HCT116 (cell line): ENCODE results near the gene CC2D1A. TPM values are rescaled to one million over a fixed set of nuclear protein-coding genes. Genes with fewer than 3 reads are reported as not detected.

Source experiments
- ATAC-seq: fragments of 200-7000 bp; cut with Tn5 transposase; 2 replicates; pipeline ENCODE4 v1.9.1; 2020; ENCODE audit warnings: mild to moderate bottlenecking, moderate library complexity
- BruUV-seq: library from RNA; stranded (reverse); fragments of 400-500 nt; replicated peaks from 2 replicates; lab custom pipeline; 2021; lab: Mats Ljungman, UMichigan
- CTCF ChIA-PET: fragments of 300-600 bp; sonication (Branson Sonifier 250); formaldehyde crosslinking; loops from one replicate; lab custom pipeline; 2021; ENCODE audit warnings: antibody characterized with exemption; lab: Charles Lee
- POLR2A ChIA-PET: fragments of 300-600, 350-600 bp; sonication (Branson Sonifier 250); formaldehyde crosslinking; loops from one replicate; lab custom pipeline; 2021; ENCODE audit warnings: antibody characterized with exemption; lab: Charles Lee
- RAD21 ChIA-PET, 2 experiments: fragments of 300-600 bp; sonication (Branson Sonifier 250); formaldehyde crosslinking; loops; one replicate each; lab custom pipeline; 2023; ENCODE audit warnings: low total read pairs in 2 of 2; ENCODE audit not compliant: uncharacterized antibody in 2 of 2, unreplicated experiment in 2 of 2, low non-redundant PET in 1 of 2; lab: Charles Lee
- DNase-seq: peaks from one replicate; pipeline ENCODE4 v3.0.0-alpha.2; 2010; ENCODE audit warnings: low read depth, low spot score
- H2AFZ ChIP-seq: fragments of 200-600 bp; shearing (Covaris generic), sonication (generic); 2 replicates; pipeline ENCODE4 v1.6.1; 2017; ENCODE audit warnings: low read depth, mixed run types, mixed read lengths, antibody characterized with exemption, low read length; ENCODE audit not compliant: poor library complexity, severe bottlenecking
- H3K27ac ChIP-seq: 2 replicates; pipeline ENCODE4 v1.5.1; 2012; ENCODE audit warnings: low read depth, low read length
- H3K27me3 ChIP-seq: fragments of 200-600 bp; sonication (generic); 2 replicates; pipeline ENCODE4 v1.6.1; 2016; ENCODE audit warnings: mixed run types, low read length, mixed read lengths; ENCODE audit not compliant: insufficient read depth
- H3K36me3 ChIP-seq, 2 experiments: fragments of 200-500 bp in 1 of 2; fragments of 200-600 bp in 1 of 2; sonication (Bioruptor generic) in 1 of 2; sonication (generic) in 1 of 2; 2 replicates each; pipeline versions ENCODE4 v1.5.1 to v1.6.1; 2014 to 2016; ENCODE audit warnings: low read length in 2 of 2, inconsistent platforms in 1 of 2, mixed read lengths in 1 of 2, mixed run types in 1 of 2; ENCODE audit not compliant: insufficient read depth in 2 of 2, control insufficient read depth in 1 of 2
- H3K4me1 ChIP-seq, 2 experiments: fragments of 200-600 bp in 1 of 2; sonication (generic) in 1 of 2; 2 replicates each; pipeline versions ENCODE4 v1.5.1 to v1.6.1; 2012 to 2017; ENCODE audit warnings: low read length in 2 of 2, inconsistent platforms in 1 of 2, mild to moderate bottlenecking in 1 of 2, mixed read lengths in 1 of 2, mixed run types in 1 of 2, moderate library complexity in 1 of 2; ENCODE audit not compliant: insufficient read depth in 2 of 2, control insufficient read depth in 1 of 2
- H3K4me2 ChIP-seq: fragments of 200-600 bp; sonication (generic); 2 replicates; pipeline ENCODE4 v1.6.1; 2017; ENCODE audit warnings: mixed run types, low read length, mixed read lengths
- H3K4me3 ChIP-seq, 2 experiments: fragments of 200-600 bp in 1 of 2; sonication (generic) in 1 of 2; replicated peaks in 1 of 2; 2 replicates each; pipeline ENCODE4 v1.5.1; 2011 to 2016; ENCODE audit warnings: low read length in 2 of 2, control low read depth in 1 of 2, low read depth in 1 of 2, mild to moderate bottlenecking in 1 of 2, mixed read lengths in 1 of 2, mixed run types in 1 of 2
- H3K79me2 ChIP-seq: fragments of 200-600 bp; sonication (generic); 2 replicates; pipeline ENCODE4 v1.6.1; 2017; ENCODE audit warnings: mild to moderate bottlenecking, mixed run types, low read length, moderate library complexity, mixed read lengths; ENCODE audit not compliant: insufficient read depth
- H3K9ac ChIP-seq: fragments of 200-600 bp; sonication (generic); 2 replicates; pipeline ENCODE4 v1.6.1; 2016; ENCODE audit warnings: low read length, mixed read lengths
- H3K9me2 ChIP-seq: fragments of 200-600 bp; sonication (generic), shearing (Covaris generic); 2 replicates; pipeline ENCODE4 v1.6.1; 2017; ENCODE audit warnings: mixed run types, mild to moderate bottlenecking, moderate library complexity; ENCODE audit not compliant: insufficient read depth
- H3K9me3 ChIP-seq, 2 experiments: fragments of 200-500 bp in 1 of 2; fragments of 200-600 bp in 1 of 2; sonication (Bioruptor generic) in 1 of 2; sonication (generic) in 1 of 2; 2 replicates each; pipeline ENCODE4 v1.6.1; 2014 to 2017; ENCODE audit warnings: low read length in 2 of 2, mixed read lengths in 2 of 2, inconsistent platforms in 1 of 2, low read depth in 1 of 2, mild to moderate bottlenecking in 1 of 2, mixed run types in 1 of 2, moderate library complexity in 1 of 2; ENCODE audit not compliant: control insufficient read depth in 1 of 2, insufficient read depth in 1 of 2
- H4K20me1 ChIP-seq: fragments of 200-600 bp; sonication (generic), shearing (Covaris generic); 2 replicates; pipeline ENCODE4 v1.6.1; 2017; ENCODE audit warnings: mixed run types, mild to moderate bottlenecking, moderate library complexity; ENCODE audit not compliant: insufficient read depth
- EZH2 ChIP-seq: fragments of 200-600 bp; sonication (generic); IDR thresholded peaks from 2 replicates; pipeline ENCODE4 v1.6.1; 2017; ENCODE audit warnings: antibody characterized with exemption, mixed run types
- FOSL1 ChIP-seq: IDR thresholded peaks from 2 replicates; pipeline ENCODE4 v1.6.1; 2012; ENCODE audit warnings: low read depth
- JUND ChIP-seq: IDR thresholded peaks from 2 replicates; pipeline ENCODE4 v1.6.1; 2012
- POLR2AphosphoS5 ChIP-seq: IDR thresholded peaks from 2 replicates; pipeline ENCODE4 v1.6.1; 2011; ENCODE audit warnings: mild to moderate bottlenecking, low read depth, low read length, moderate library complexity
- SIN3A ChIP-seq: IDR thresholded peaks from 2 replicates; pipeline ENCODE4 v1.6.1; 2012; ENCODE audit warnings: low read depth
- SP1 ChIP-seq: IDR thresholded peaks from 2 replicates; pipeline ENCODE4 v1.6.1; 2012; ENCODE audit warnings: low read depth
- TCF7L2 ChIP-seq: IDR thresholded peaks from 2 replicates; pipeline ENCODE4 v1.7.0; 2011; ENCODE audit warnings: borderline replicate concordance, inconsistent platforms; ENCODE audit not compliant: insufficient read depth, insufficient read length; ENCODE audit errors: extremely low read depth
- ZFX ChIP-seq: fragments of 450-650 bp; IDR thresholded peaks from 2 replicates; pipeline ENCODE4 v1.6.1; 2017
- intact Hi-C: fragments of 100-400 bp; cut with micrococcal nuclease; formaldehyde crosslinking; loops from 2 replicates; pipeline ENCODE4 v1.10.0; 2022
- total RNA-seq: library from RNA; stranded (reverse); gene quantifications from one replicate; pipeline ENCODE4 v1.2.1, GENCODE V29; 2021; ENCODE audit not compliant: unreplicated experiment
- TF ChIP-seq, protein P1 (sequence below): IDR thresholded peaks from 2 replicates; pipeline ENCODE4 v1.6.1; 2012
- TF ChIP-seq, protein P2 (sequence below): IDR thresholded peaks from 2 replicates; pipeline ENCODE4 v1.6.1; 2011; ENCODE audit warnings: mild to moderate bottlenecking, low read length, moderate library complexity; ENCODE audit not compliant: insufficient replicate concordance; ENCODE audit errors: extremely low read depth

Gene CC2D1A
- total RNA-seq, 1 experiment from 2014 or later, result 51.5 TPM

DNA sequence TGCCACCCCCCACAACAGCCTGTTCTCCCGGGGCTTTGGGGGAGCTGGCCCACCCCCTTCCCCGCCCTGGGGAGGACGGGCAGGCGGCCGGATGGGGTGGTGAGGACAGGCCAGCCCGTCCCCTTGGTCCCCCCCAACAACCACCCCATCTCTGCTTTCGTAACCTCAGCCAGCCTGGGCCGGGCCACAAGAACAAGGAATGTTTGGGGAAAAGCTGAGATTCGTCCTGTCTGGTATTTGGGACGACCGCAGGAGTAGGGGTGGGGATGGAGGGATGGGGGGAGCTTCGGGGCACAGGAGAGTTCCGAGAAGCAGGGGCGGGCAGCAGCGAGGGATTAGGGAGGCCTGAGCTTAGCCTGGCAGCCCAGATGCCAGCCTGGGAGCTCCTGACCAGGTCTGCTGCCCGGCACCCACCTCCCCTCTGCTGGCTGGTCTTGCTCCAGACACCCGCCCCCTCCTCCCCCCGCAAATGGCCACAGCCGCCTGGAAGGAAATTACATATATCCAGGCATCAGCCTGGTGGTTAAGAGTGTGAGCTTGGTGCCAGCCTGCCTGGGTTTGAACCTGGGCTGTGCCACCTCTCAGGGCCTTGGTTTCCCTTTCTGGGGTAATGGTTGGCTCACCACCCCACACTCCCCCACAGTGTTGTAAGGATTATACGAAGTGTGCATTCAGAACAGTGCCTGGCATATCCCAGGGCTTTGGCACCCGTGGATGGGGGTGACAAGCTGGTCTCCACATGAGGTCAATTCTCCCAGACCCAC lies 32.5 kb downstream of the CC2D1A start, which contains the start of gene PODNL1:
Gene PODNL1 (minus strand): TSS at position 117 of the 764 bp plus-strand sequence. CDS start 236 bp downstream, outside the sequence.
- Histone ChIP-seq H3K27me3 (no peaks in the 10 kb centered on the region), H3K4me3 (no peak within 1 kb of the TSS), H3K9me2 (no peaks in the 10 kb centered on the region), H3K9ac (no peak within 1 kb of the TSS), H4K20me1 (no peaks in the 10 kb centered on the region), H3K4me1 (no peaks in the 10 kb centered on the region), H3K79me2 (no peaks in the 10 kb centered on the region), H3K9me3 (no peaks in the 10 kb centered on the region), H3K4me2 (no peak within 1 kb of the TSS), H3K36me3 (no peaks in the 10 kb centered on the region), H3K27ac (no peak within 1 kb of the TSS), H2AFZ (no peak within 1 kb of the TSS)
- TF ChIP-seq, protein P1, sequence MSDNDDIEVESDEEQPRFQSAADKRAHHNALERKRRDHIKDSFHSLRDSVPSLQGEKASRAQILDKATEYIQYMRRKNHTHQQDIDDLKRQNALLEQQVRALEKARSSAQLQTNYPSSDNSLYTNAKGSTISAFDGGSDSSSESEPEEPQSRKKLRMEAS, result no peak
- TF ChIP-seq FOSL1 (no peak), EZH2 (no peak), TCF7L2 (no peak), SIN3A (no peak), SP1 (no peak), JUND (no peak), POLR2AphosphoS5 (no peak), ZFX (no peak)
- TF ChIP-seq, protein P2, sequence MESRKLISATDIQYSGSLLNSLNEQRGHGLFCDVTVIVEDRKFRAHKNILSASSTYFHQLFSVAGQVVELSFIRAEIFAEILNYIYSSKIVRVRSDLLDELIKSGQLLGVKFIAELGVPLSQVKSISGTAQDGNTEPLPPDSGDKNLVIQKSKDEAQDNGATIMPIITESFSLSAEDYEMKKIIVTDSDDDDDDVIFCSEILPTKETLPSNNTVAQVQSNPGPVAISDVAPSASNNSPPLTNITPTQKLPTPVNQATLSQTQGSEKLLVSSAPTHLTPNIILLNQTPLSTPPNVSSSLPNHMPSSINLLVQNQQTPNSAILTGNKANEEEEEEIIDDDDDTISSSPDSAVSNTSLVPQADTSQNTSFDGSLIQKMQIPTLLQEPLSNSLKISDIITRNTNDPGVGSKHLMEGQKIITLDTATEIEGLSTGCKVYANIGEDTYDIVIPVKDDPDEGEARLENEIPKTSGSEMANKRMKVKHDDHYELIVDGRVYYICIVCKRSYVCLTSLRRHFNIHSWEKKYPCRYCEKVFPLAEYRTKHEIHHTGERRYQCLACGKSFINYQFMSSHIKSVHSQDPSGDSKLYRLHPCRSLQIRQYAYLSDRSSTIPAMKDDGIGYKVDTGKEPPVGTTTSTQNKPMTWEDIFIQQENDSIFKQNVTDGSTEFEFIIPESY, result no peak
- no TSS peak for BruUV-seq
- RAD21 ChIA-PET, result no interaction called here
- POLR2A ChIA-PET, result no interaction called here
- CTCF ChIA-PET, result no interaction called here
- ATAC-seq (no peak), DNase-seq (no peak)
- intact Hi-C loops, result no loop called here
